HG03432 (cell line): Measurements from ENCODE around the gene PFKP.

Experiments
- ATAC-seq: cut with Tn5 transposase; IDR thresholded peaks from one replicate; pipeline ENCODE4 v1.9.1; 2021; ENCODE audit warnings: mild to moderate bottlenecking, moderate library complexity; ENCODE audit not compliant: unreplicated experiment

PFKP gene

GRCh38 chr10:3179174-3179573 is 111.8 kb downstream of the PFKP start:
- no peak for ATAC-seq

DNA sequence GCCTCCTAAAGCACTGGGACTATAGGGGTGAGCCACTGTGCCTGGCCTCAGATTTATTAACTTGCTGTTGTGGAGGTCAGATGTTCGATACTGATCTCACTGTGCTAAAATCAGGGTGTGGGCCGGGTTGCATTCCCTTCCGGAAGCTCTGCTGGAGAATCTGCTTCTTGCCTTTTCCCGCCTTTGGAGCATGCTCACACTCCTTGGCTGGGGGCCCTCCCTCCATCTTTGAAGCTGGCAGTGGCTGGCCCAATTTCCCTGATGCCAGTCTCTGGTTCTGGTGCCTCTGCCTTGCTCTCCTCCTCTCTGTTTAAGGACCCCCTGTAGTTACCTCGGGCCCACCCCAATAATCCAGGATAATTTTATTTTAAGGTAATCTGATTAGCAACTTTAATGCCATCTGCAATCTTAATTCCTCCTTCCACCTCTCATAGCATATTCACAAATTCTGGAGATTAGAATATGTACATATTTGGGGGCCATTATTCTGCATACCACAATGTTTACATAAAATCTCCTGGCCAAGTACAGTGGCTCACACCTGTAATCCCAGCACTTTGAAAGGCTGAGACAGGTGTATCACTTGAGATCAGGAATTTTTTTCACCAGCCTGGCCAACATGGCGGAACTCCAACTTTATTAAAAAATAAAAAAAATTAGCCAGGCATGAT is 113.1 kb downstream of the PFKP start:
- ATAC-seq, result no peak

GRCh38 chr10:3185386-3185785 is 118.0 kb downstream of the PFKP start:
- no peak for ATAC-seq

- ATAC-seq, result no peak
These were observed 119.0 kb downstream of the PFKP start for GRCh38 chr10:3186368-3186767.
